Naive thymus-derived CD8-positive, alpha-beta T cell (primary cell): ENCODE results near the gene ZNRF4. TPM values are rescaled to one million over a fixed set of nuclear protein-coding genes. Genes with fewer than 3 reads are reported as not detected.
"Not testable (repeated sequence)": the region's sequence is repeated elsewhere in the genome, so short reads cannot be mapped to it uniquely, and the experiment has no call there.

ENCODE experiments used
- ATAC-seq, 2 donors: fragments of 150-1000 bp; cut with Tn5 transposase in 1 of 2; sonication (Bioruptor Pico), chemical (Tn5 transposase) in 1 of 2; 1 replicate in 1 of 2; 2 replicates in 1 of 2; pipeline ENCODE4 v1.10.0; 2021; ENCODE audit warnings: mild to moderate bottlenecking in 2 of 2, moderate library complexity in 2 of 2
- POLR2A ChIA-PET: fragments of 350-600 bp; sonication (Branson Sonifier 250); formaldehyde crosslinking; loops from one replicate; lab custom pipeline; 2021; ENCODE audit warnings: antibody characterized with exemption; lab: Charles Lee
- DNase-seq, 10 donors: peaks; one replicate each; pipeline versions ENCODE4 v3.0.0 to v3.0.0-alpha.2; 2020 to 2022
- H3K27ac Mint-ChIP-seq, 10 donors: one replicate each; pipeline ENCODE4 v1.8.0; 2020 to 2022; ENCODE audit warnings: mild to moderate bottlenecking in 10 of 10, mixed read lengths in 10 of 10, moderate library complexity in 4 of 10, inconsistent platforms in 1 of 10
- H3K27me3 Mint-ChIP-seq, 5 donors: one replicate each; pipeline ENCODE4 v1.8.0; 2021 to 2022; ENCODE audit warnings: mixed read lengths in 5 of 5
- H3K36me3 Mint-ChIP-seq, 3 donors: one replicate each; pipeline ENCODE4 v1.8.0; 2020 to 2022; ENCODE audit warnings: mixed read lengths in 3 of 3, mild to moderate bottlenecking in 2 of 3, inconsistent platforms in 1 of 3
- H3K4me1 Mint-ChIP-seq, 4 donors: one replicate each; pipeline ENCODE4 v1.8.0; 2021 to 2022; ENCODE audit warnings: mixed read lengths in 4 of 4
- H3K4me3 Mint-ChIP-seq, 10 donors: one replicate each; pipeline ENCODE4 v1.8.0; 2020 to 2022; ENCODE audit warnings: mild to moderate bottlenecking in 10 of 10, mixed read lengths in 10 of 10, moderate library complexity in 6 of 10, inconsistent platforms in 1 of 10
- H3K9me3 Mint-ChIP-seq, 9 donors: one replicate each; pipeline ENCODE4 v1.8.0; 2020 to 2022; ENCODE audit warnings: mixed read lengths in 9 of 9, mild to moderate bottlenecking in 3 of 9, inconsistent platforms in 1 of 9, moderate library complexity in 1 of 9
- polyA plus RNA-seq, 3 donors: library from polyadenylated mRNA; unstranded; fragments of 300-500 nt; fragmentation: Illumina TruSeq; gene quantifications; one replicate each; pipeline ENCODE4 v1.2.3, GENCODE V29; 2021
- total RNA-seq, 8 experiments: library from RNA in 2 of 8; stranded (reverse) in 2 of 8; gene quantifications; one replicate each; pipeline ENCODE4 v1.2.3 and lab custom pipeline; 2021 to 2026

Gene ZNRF4, protein sequence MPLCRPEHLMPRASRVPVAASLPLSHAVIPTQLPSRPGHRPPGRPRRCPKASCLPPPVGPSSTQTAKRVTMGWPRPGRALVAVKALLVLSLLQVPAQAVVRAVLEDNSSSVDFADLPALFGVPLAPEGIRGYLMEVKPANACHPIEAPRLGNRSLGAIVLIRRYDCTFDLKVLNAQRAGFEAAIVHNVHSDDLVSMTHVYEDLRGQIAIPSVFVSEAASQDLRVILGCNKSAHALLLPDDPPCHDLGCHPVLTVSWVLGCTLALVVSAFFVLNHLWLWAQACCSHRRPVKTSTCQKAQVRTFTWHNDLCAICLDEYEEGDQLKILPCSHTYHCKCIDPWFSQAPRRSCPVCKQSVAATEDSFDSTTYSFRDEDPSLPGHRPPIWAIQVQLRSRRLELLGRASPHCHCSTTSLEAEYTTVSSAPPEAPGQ
- not detected for total RNA-seq
- not detected for polyA plus RNA-seq
- 0 reads per million in 6 experiments for total RNA-seq (lab: John Stamatoyannopoulos, UW)

DNA sequence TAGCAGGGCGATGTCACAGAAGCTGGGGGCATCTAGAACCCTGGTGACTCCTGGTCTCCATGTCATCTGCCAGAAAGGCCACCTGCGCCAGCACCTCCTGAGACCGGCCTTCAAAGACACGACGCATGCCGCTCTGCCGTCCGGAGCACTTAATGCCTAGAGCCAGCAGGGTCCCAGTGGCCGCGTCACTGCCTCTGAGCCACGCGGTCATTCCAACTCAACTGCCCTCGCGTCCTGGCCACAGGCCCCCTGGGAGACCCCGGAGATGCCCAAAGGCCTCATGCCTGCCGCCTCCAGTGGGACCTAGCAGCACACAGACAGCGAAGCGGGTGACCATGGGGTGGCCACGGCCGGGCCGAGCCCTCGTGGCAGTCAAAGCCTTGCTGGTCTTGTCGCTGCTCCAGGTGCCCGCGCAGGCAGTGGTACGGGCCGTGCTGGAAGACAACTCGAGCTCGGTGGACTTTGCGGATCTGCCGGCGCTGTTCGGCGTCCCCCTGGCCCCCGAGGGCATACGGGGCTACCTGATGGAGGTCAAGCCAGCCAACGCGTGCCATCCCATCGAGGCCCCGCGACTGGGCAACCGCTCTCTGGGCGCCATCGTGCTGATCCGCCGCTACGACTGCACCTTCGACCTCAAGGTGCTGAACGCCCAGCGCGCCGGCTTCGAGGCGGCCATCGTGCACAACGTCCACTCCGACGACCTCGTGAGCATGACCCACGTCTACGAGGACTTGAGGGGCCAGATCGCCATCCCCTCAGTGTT, at the start of gene ZNRF4:
Gene ZNRF4 (plus strand): TSS at position 51 of the 763 bp plus-strand sequence. CDS start 75 bp downstream, at position 126.
- Mint-ChIP-seq H3K9me3 (no peaks in the 10 kb centered on the region), H3K4me3 (no peak within 1 kb of the TSS), H3K27ac (no peak within 1 kb of the TSS), H3K36me3 (no peaks in the 10 kb centered on the region), H3K27me3 (peaks cover 6 to 19% (median 18%) of the 10 kb centered on the region in 5 donors), H3K4me1 (no peaks in the 10 kb centered on the region)
- ATAC-seq: no peak
- no peak for DNase-seq
- POLR2A ChIA-PET: no interaction called here

DNA sequence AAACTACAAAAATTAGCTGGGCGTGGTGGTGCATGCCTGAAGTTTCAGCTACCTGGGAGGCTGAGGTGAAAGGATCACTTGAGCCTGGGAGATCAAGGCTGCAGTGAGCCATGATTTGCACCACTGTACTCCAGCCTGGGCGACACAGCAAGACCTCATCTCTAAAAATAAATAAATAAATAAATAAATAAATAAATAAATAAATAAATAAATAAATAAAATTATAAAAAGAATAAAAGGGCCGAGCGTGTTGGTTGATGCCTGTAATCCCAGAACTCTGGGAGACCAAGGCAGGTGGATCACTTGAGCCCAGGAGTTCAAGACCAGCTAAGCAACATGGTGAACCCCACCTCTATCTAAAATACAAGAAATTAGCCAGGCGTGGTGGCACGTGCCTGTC, 49.0 kb upstream of the ZNRF4 start:
- H3K4me1 Mint-ChIP-seq, POLR2A ChIA-PET, H3K27ac Mint-ChIP-seq, DNase-seq, ATAC-seq, H3K4me3 Mint-ChIP-seq: not testable (repeated sequence)
- H3K9me3 Mint-ChIP-seq: peaks cover 7 to 47% (median 25%) of the 10 kb centered on the region in 9 donors
- H3K27me3 Mint-ChIP-seq: peaks cover 9 to 50% (median 30%) of the 10 kb centered on the region in 5 donors
- peaks cover 3 to 11% (median 9%) of the 10 kb centered on the region in 3 donors for H3K36me3 Mint-ChIP-seq

DNA sequence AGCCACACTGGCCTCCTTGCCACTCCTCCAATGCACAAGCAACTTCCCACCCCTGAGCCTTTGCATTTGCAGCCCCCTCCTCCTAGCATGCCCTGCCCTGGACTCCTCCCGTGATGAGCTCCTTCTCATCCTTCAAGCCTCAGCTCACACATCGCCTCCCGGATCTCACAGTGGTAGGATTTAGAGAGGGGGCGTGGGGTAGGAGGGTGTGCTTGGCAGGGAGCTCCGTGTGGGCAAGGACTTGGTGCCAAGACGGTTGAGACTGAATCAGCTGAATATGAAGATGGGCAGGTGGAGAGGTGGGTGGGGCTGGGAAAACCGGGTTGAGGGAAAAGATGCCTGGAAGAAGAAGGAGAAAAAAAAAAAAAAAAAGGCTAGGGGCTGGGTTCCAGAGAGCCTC, 48.4 kb upstream of the ZNRF4 start:
- Mint-ChIP-seq H3K27me3 (peaks cover 9 to 46% (median 26%) of the 10 kb centered on the region in 5 donors), H3K4me3 (no peak overlapping the region), H3K27ac (no peak overlapping the region), H3K9me3 (peaks cover 7 to 47% (median 25%) of the 10 kb centered on the region in 9 donors), H3K4me1 (peaks cover 0 to 4% (median 0%) of the 10 kb centered on the region in 4 donors), H3K36me3 (peaks cover 3 to 11% (median 11%) of the 10 kb centered on the region in 3 donors)
- no peak for DNase-seq
- ATAC-seq: no peak
- POLR2A ChIA-PET: no interaction called here

DNA sequence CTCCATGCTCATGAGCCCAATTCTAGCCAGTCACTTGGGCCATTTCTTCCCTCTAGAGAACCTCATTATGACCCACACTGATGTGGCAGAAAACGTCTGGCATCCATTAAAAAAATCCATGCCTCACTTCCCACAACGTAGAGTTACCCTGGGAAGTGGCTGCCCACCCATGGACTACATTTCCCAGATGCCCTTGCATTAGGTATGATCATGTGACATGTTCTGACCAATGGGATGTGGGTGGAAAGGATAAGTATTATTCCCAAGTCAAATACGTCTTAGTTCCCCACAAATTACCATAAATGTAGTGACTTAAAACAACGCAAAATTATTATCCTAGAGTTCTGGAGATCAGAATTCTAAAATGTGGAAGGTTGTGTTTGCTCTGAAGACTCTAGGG, 47.9 kb upstream of the ZNRF4 start:
- POLR2A ChIA-PET: no interaction called here
- no peak for ATAC-seq

DNA sequence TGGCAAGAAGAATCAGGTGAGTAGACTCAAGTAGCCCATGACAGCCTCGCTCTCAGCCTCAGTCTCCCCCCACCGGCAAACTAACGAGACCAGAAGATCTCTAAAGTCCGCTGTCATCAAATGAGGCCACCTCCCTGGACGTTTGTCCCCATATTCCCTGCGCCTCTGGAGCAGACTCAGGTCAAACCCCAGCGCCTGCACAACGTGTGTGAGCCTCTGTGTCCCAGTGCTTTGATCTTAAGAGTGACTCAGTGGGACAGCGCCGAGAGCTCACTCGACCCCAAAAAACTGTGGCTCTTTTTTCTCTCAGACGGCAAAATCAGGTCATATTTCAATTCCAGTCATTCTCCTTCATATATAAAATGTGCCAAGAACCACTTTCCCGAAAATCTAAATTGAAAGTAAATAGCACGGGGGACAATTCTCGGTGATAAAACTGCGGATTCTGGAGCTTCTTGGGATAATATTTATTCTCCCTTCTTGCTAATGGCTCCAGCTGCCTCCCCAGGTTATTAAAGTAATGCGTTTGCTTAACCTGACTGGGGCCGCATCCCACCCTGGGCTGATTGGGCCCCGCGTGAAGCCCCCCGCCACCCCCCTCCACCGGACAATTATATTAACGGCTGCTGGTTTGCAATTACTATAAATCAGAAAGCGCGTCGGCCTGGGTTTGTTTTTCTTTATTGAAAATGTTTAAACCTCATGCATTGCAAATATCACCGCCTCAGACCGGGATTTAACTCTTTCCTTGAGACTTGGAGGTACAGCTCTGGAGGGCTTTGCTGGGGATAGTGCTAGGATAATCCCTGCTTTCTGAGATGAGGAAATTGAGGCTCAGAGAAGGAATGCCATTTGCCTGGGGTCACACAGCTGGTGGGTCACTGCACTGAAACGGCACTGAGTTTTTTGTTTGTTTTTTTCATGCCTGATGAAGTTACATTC, 37.5 kb upstream of the ZNRF4 start:
- H3K4me3 Mint-ChIP-seq: no peak overlapping the region
- H3K36me3 Mint-ChIP-seq: peaks cover 0 to 4% (median 0%) of the 10 kb centered on the region in 3 donors
- H3K9me3 Mint-ChIP-seq: peaks cover 0 to 2% (median 0%) of the 10 kb centered on the region in 9 donors
- no peak overlapping the region for H3K27ac Mint-ChIP-seq
- no peak for ATAC-seq
- POLR2A ChIA-PET: no interaction called here
- H3K4me1 Mint-ChIP-seq: no peaks in the 10 kb centered on the region
- no peak for DNase-seq
- peaks cover 20 to 57% (median 39%) of the 10 kb centered on the region in 5 donors for H3K27me3 Mint-ChIP-seq

More for the DNA sequence above, 47.9 kb upstream of the ZNRF4 start:
- peaks cover 3 to 11% (median 11%) of the 10 kb centered on the region in 3 donors for H3K36me3 Mint-ChIP-seq
- no peak for DNase-seq
- H3K27me3 Mint-ChIP-seq: peaks cover 9 to 48% (median 25%) of the 10 kb centered on the region in 5 donors
- H3K4me1 Mint-ChIP-seq: peaks cover 0 to 4% (median 0%) of the 10 kb centered on the region in 4 donors
- no peak overlapping the region for H3K27ac Mint-ChIP-seq
- no peak overlapping the region for H3K4me3 Mint-ChIP-seq
- H3K9me3 Mint-ChIP-seq: peaks cover 7 to 47% (median 25%) of the 10 kb centered on the region in 9 donors

DNA sequence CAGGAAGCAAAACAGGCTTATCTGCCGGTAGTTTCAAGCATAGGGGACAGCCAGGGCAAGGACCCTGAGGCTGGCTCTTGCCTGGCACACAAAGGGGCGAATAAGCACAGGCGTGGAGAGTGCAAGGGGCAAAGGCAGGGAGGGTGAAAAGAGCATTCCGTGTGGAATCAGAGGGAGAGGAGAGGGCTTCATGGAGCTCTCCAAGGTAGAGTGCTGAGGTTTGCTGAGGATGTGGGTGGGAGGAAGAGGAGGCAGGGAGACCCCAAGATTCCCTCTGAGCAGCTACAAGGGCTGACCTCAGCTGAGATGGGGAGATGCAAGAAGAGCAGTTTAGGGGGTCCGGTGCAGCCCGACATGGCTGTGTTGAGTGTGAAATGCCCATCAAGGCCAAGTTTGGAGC, 36.5 kb upstream of the ZNRF4 start:
- peaks cover 0 to 3% (median 0%) of the 10 kb centered on the region in 9 donors for H3K9me3 Mint-ChIP-seq
- H3K36me3 Mint-ChIP-seq: peaks cover 0 to 4% (median 0%) of the 10 kb centered on the region in 3 donors
- ATAC-seq (no peak), DNase-seq (no peak)
- H3K27ac Mint-ChIP-seq: no peak overlapping the region
- H3K4me1 Mint-ChIP-seq: no peaks in the 10 kb centered on the region
- H3K4me3 Mint-ChIP-seq: no peak overlapping the region
- POLR2A ChIA-PET: no interaction called here
- H3K27me3 Mint-ChIP-seq: peaks cover 23 to 55% (median 45%) of the 10 kb centered on the region in 5 donors

DNA sequence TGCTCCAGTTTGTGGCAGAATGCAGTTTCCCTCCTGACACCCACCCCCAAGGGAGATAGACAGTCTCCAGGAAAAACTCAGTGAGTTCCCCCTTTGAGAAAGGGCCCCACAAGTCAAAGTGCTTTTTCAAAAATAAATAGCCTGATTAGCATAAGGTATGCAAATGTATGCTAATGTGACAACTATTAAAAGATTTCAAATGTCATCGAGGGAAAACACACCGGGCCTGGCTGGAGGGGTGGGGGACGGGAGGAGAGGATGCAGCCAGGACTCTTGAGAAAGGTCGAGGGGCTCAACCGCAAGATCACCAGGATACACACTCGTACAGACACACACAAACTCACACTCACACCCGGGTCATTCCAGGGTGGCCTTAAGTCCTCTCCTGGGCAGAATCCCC, 34.3 kb upstream of the ZNRF4 start:
- Mint-ChIP-seq H3K4me3 (no peak overlapping the region), H3K4me1 (no peaks in the 10 kb centered on the region), H3K9me3 (peaks cover 0 to 10% (median 0%) of the 10 kb centered on the region in 9 donors), H3K27me3 (peaks cover 33 to 73% (median 60%) of the 10 kb centered on the region in 5 donors), H3K36me3 (peaks cover 0 to 4% (median 0%) of the 10 kb centered on the region in 3 donors), H3K27ac (no peak overlapping the region)
- POLR2A ChIA-PET: no interaction called here
- no peak for DNase-seq
- no peak for ATAC-seq

DNA sequence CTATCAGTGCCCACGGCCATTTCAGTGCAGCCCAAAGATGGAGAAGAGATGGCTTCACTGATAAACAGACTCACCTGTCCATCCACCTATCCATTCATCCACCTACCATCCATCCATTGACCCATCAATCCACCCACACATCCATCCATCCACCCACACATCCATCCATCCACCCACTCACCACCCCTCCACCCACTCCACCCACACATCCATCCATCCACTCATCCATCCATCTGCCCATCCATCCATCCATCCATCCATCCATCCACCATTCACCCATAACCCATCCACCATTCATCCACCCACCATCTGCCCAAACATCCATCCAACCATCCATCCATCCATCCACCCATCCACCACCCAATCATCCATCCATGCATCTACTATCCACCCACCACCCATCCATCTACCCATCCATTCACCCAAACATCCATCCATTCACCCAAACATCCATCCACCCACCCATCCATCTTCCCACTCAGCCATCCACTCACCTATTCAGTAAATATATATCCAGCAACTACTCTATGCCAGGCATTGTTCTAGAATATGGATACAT, 31.6 kb upstream of the ZNRF4 start:
- POLR2A ChIA-PET: no interaction called here
- H3K36me3 Mint-ChIP-seq: peaks cover 0 to 4% (median 0%) of the 10 kb centered on the region in 3 donors
- ATAC-seq (no peak), DNase-seq (no peak)
- no peak overlapping the region for H3K4me3 Mint-ChIP-seq
- peaks cover 0 to 10% (median 1%) of the 10 kb centered on the region in 9 donors for H3K9me3 Mint-ChIP-seq
- peaks cover 31 to 70% (median 52%) of the 10 kb centered on the region in 5 donors for H3K27me3 Mint-ChIP-seq
- no peaks in the 10 kb centered on the region for H3K4me1 Mint-ChIP-seq
- peak overlapping the region in 1 of 10 donors; percentile 46 for H3K27ac Mint-ChIP-seq

DNA sequence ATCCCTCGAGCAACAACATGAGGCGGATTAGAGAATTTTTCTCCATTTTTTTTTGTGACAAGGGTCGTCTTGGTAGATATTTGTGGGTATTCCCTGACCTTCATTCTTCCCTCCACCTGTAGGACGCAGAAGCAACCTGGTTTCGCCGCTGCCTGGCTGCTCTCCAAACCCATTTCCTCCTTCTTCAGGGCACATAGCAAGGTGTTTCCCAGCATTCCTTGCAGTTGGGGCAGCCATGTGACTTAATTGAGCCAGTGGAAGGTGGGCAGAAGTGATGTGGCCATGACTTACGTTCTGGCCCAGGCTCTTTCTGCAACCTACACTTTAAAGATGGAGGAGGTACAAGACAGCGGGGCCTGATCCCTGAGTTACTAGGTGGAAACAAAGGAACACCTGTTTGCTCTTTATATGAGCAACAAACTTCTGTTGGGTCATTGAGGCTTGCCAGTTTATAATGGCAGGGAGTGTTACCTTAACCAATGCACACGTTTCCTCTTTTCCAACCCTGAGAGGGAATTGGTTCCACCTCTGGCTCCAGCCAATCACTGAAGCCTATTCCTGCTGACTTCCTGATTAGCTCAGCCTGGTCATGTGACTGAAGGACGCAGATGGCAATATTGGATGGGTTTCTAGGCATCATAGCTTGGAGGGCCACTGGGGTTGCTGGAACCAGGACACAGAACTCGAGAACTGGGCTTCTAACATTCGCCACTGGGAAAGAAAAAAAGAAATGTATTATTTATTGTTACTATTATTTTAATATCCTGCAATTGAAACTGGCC, 30.8 kb upstream of the ZNRF4 start:
- POLR2A ChIA-PET: no interaction called here
- Mint-ChIP-seq H3K27me3 (peaks cover 27 to 62% (median 45%) of the 10 kb centered on the region in 5 donors), H3K9me3 (peaks cover 0 to 10% (median 1%) of the 10 kb centered on the region in 9 donors), H3K36me3 (no peaks in the 10 kb centered on the region), H3K4me1 (no peaks in the 10 kb centered on the region), H3K27ac (no peak overlapping the region), H3K4me3 (no peak overlapping the region)
- no peak for ATAC-seq
- DNase-seq: no peak

DNA sequence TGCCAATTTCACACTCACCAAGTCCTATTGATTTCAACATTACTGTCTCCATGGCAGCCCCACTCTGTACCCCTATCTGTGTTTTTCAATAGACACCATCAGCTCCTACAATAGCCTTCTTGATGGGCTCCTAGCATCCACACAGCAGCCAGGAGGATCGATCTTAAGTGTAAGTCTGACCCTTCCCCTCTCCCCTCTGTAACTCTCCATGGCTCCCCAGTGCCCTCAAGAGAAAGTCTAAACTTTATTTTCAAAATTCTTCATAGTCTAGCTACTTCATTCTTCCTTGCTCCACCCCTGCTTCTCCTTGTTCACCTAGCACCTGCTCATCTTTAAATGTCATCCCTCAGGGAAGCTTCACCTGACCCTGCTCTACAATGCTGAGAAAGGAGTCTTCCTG, 30.0 kb upstream of the ZNRF4 start:
- H3K36me3 Mint-ChIP-seq: no peaks in the 10 kb centered on the region
- H3K4me3 Mint-ChIP-seq: no peak overlapping the region
- no peak overlapping the region for H3K27ac Mint-ChIP-seq
- H3K4me1 Mint-ChIP-seq: no peaks in the 10 kb centered on the region
- H3K27me3 Mint-ChIP-seq: peaks cover 23 to 54% (median 42%) of the 10 kb centered on the region in 5 donors
- ATAC-seq: no peak
- POLR2A ChIA-PET: no interaction called here
- DNase-seq: no peak
- peaks cover 0 to 10% (median 0%) of the 10 kb centered on the region in 9 donors for H3K9me3 Mint-ChIP-seq

DNA sequence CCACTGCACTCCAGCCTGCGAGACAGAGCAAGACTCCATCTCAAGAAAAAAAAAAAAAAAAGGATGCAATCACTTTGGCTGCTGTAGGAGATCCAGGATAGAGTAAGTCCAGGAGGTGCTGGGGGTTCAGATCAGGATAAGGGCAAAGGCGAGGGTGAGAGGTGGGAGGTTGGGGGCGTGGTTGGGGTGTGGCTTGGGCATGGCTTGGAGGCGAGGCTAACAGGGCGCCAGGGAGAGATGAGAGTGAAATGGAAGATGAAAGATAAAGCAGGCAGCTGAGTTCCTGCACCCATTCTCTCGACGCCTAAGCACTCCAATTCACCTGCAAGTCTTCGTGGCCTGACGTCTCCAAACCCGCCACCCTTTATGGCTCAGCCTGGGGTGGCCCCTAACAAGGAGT, 25.0 kb upstream of the ZNRF4 start:
- POLR2A ChIA-PET: no interaction called here
- DNase-seq (no peak), ATAC-seq (no peak)
- H3K4me1 Mint-ChIP-seq: no peaks in the 10 kb centered on the region
- H3K4me3 Mint-ChIP-seq: no peak overlapping the region
- peaks cover 15 to 49% (median 26%) of the 10 kb centered on the region in 5 donors for H3K27me3 Mint-ChIP-seq
- H3K36me3 Mint-ChIP-seq: no peaks in the 10 kb centered on the region
- H3K9me3 Mint-ChIP-seq: peaks cover 0 to 2% (median 0%) of the 10 kb centered on the region in 9 donors
- no peak overlapping the region for H3K27ac Mint-ChIP-seq
